A549 (cell line): Measurements from ENCODE around the gene RNF152.

Experiments used
- CHD4 ChIP-seq: fragments of 200-600 bp; sonication (generic); IDR thresholded peaks from 2 replicates; pipeline ENCODE4 v1.6.1; 2016; ENCODE audit warnings: antibody characterized with exemption, mild to moderate bottlenecking, borderline replicate concordance
- CTCF ChIP-seq: fragments of >200 bp; sonication (Bioruptor Twin); formaldehyde crosslinking; IDR thresholded peaks from 3 replicates; pipeline ENCODE4 v1.5.1; 2016
- E2F6 ChIP-seq: IDR thresholded peaks from 2 replicates; pipeline ENCODE4 v1.6.1; 2012; ENCODE audit warnings: low read depth, borderline replicate concordance
- FOSL2 ChIP-seq, 2 experiments: fragments of 450-650 bp in 1 of 2; fragments of >200 bp in 1 of 2; sonication (Bioruptor Twin) in 1 of 2; formaldehyde crosslinking; IDR thresholded peaks; 2 replicates each; pipeline versions ENCODE4 v1.5.0 to v1.6.1; 2016 to 2020; ENCODE audit warnings: mild to moderate bottlenecking in 1 of 2, moderate library complexity in 1 of 2
- MYC ChIP-seq: IDR thresholded peaks from 2 replicates; pipeline ENCODE4 v1.6.1; 2012; ENCODE audit warnings: mild to moderate bottlenecking, inconsistent platforms, low read length, improper control_type of control experiment, borderline replicate concordance
- PHF8 ChIP-seq: fragments of 200-600 bp; sonication (generic); IDR thresholded peaks from 2 replicates; pipeline ENCODE4 v1.6.1; 2016; ENCODE audit warnings: low read depth, mild to moderate bottlenecking, antibody characterized with exemption, moderate library complexity, borderline replicate concordance
- POLR2A ChIP-seq: IDR thresholded peaks from 2 replicates; pipeline ENCODE4 v1.6.1; 2012; ENCODE audit warnings: mild to moderate bottlenecking, low read length
- ZSCAN20 ChIP-seq: fragments of 250-450 bp; sonication (Bioruptor Pico); IDR thresholded peaks from 2 replicates; pipeline ENCODE4 v1.8.0; 2022; ENCODE audit warnings: mild to moderate bottlenecking, moderate library complexity

- TF ChIP-seq POLR2A (no peak), CTCF (no peak), ZSCAN20 (no peak), CHD4 (no peak), MYC (no peak), E2F6 (no peak), FOSL2 (IDR thresholded peaks at IDR 0.05) (no peak), FOSL2 (CRISPR knock-in tag; IDR thresholded peaks at IDR 0.05) (no peak), PHF8 (no peak)
These were observed 32.5 kb downstream of the RNF152 start for GRCh38 chr18:61860302-61860701.
